ENCODE results near the gene SPPL3.
"Not testable (repeated sequence)": the region's sequence is repeated elsewhere in the genome, so short reads cannot be mapped to it uniquely, and the experiment has no call there.

The SPPL3 gene

GRCh38 chr12:120841525-120841924 lies 62.6 kb downstream of the SPPL3 start:
- no peak for DNase-seq

- DNase-seq = no peak
Observed at GRCh38 chr12:120839503-120839902, 64.7 kb downstream of the SPPL3 start.

- DNase-seq = not testable (repeated sequence)
Observed at GRCh38 chr12:120838629-120839383, 65.4 kb downstream of the SPPL3 start.

- no peak for DNase-seq
Observed at GRCh38 chr12:120836114-120836684, 68.0 kb downstream of the SPPL3 start.

- no peak for DNase-seq
Observed at GRCh38 chr12:120835657-120836056, 68.5 kb downstream of the SPPL3 start.

- DNase-seq = no peak
Observed at GRCh38 chr12:120835304-120835612, 68.9 kb downstream of the SPPL3 start.

- no peak for DNase-seq
Observed at GRCh38 chr12:120834489-120835303, 69.5 kb downstream of the SPPL3 start.

- peak; percentile 11 for DNase-seq
Observed at GRCh38 chr12:120833849-120834248, 70.3 kb downstream of the SPPL3 start.

GRCh38 chr12:120832737-120833136 lies 71.4 kb downstream of the SPPL3 start:
- no peak for DNase-seq

- DNase-seq = no peak
Observed at GRCh38 chr12:120831648-120832267, 72.4 kb downstream of the SPPL3 start.

GRCh38 chr12:120830966-120831365 lies 73.2 kb downstream of the SPPL3 start:
- DNase-seq = no peak

- DNase-seq = no peak
Observed at GRCh38 chr12:120830052-120830940, 73.9 kb downstream of the SPPL3 start.

GRCh38 chr12:120826335-120826734 lies 77.8 kb downstream of the SPPL3 start:
- no peak for DNase-seq

GRCh38 chr12:120825337-120825736 lies 78.8 kb downstream of the SPPL3 start:
- DNase-seq = no peak

- no peak for DNase-seq
Observed at GRCh38 chr12:120822832-120823503, 81.2 kb downstream of the SPPL3 start.

- no peak for DNase-seq
Observed at GRCh38 chr12:120821878-120822277, 82.3 kb downstream of the SPPL3 start.

GRCh38 chr12:120820884-120821510 lies 83.2 kb downstream of the SPPL3 start:
- no peak for DNase-seq

GRCh38 chr12:120818416-120818815 lies 85.7 kb downstream of the SPPL3 start:
- no peak for DNase-seq

- DNase-seq = no peak
Observed at GRCh38 chr12:120817559-120818330, 86.4 kb downstream of the SPPL3 start.

- DNase-seq = no peak
Observed at GRCh38 chr12:120816363-120816762, 87.8 kb downstream of the SPPL3 start.

All from RPMI8226 (cell line).